GM10266 (cell line): Measurements from ENCODE around the gene CPSF3.
"Not testable (repeated sequence)": the region's sequence is repeated elsewhere in the genome, so short reads cannot be mapped to it uniquely, and the experiment has no call there.

Experiments
- DNase-seq: peaks from one replicate; pipeline ENCODE4 v3.0.0; 2012; ENCODE audit errors: extremely low spot score
- TF ChIP-seq, protein P1 (sequence below): IDR thresholded peaks from 2 replicates; pipeline ENCODE4 v1.5.1; 2012; ENCODE audit warnings: mild to moderate bottlenecking, low read depth; ENCODE audit not compliant: control insufficient read depth, insufficient read depth; ENCODE audit errors: missing control alignments

Gene CPSF3

DNA sequence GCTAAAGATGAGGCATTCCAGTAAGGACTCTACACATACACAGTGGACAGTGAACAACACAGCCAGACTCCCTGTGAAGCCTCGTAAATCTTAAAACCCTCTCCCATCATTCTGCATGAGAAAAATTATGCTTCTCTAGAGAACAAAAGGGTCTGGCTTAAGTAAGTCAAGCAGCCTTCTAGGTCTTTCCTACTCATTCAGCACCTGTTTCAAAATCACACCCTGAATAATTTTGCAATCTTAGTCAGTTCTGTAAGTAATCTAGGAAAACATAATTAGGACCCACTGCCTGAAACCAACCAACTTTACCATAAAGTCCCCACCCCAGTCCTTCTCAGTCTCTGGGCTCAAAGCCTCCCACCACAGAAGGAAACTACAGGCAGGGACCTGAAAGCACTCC, 70.6 kb downstream of the CPSF3 start:
- TF ChIP-seq, protein P1, sequence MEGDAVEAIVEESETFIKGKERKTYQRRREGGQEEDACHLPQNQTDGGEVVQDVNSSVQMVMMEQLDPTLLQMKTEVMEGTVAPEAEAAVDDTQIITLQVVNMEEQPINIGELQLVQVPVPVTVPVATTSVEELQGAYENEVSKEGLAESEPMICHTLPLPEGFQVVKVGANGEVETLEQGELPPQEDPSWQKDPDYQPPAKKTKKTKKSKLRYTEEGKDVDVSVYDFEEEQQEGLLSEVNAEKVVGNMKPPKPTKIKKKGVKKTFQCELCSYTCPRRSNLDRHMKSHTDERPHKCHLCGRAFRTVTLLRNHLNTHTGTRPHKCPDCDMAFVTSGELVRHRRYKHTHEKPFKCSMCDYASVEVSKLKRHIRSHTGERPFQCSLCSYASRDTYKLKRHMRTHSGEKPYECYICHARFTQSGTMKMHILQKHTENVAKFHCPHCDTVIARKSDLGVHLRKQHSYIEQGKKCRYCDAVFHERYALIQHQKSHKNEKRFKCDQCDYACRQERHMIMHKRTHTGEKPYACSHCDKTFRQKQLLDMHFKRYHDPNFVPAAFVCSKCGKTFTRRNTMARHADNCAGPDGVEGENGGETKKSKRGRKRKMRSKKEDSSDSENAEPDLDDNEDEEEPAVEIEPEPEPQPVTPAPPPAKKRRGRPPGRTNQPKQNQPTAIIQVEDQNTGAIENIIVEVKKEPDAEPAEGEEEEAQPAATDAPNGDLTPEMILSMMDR = no peak
- no peak for DNase-seq

DNA sequence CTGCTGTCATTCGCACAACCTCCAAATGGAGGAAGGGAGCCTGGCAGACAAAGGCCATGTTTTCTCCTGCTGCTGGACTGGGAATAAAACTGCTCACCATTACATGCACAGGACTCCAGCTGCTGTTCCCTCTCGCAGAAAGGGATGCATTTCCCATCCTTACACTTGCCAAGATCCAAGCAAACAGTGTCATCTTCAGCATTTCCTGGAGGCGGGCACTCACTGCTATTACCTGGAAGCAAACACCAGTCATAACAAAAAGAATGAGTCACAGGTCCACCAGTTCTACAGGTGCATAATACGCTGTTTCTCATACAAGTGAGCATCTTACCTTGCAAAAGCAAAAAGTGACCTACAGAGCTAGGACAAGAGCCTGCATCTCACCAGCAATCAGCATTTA, 73.6 kb downstream of the CPSF3 start:
- TF ChIP-seq, protein P1 = no peak
- DNase-seq = no peak

DNA sequence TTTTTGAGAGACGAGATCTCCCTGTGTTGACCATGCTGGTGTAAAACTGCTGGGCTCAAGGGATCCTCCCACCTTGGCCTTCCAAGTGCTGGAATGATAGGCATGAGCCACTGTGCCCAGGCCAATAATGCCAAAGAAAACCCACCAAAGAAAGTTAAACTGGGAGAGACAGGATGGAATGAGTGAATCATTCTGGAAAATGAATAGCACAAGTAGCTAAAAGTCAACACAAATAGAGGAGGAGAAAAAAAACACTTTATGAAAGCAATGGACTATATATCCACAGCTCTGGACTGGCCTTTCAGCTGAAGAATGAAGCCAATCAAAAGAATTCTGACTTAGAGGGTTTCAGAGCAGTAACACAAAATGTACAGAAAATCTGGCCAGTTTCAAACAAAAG, 74.8 kb downstream of the CPSF3 start:
- no peak for DNase-seq
- TF ChIP-seq, protein P1 = no peak

DNA sequence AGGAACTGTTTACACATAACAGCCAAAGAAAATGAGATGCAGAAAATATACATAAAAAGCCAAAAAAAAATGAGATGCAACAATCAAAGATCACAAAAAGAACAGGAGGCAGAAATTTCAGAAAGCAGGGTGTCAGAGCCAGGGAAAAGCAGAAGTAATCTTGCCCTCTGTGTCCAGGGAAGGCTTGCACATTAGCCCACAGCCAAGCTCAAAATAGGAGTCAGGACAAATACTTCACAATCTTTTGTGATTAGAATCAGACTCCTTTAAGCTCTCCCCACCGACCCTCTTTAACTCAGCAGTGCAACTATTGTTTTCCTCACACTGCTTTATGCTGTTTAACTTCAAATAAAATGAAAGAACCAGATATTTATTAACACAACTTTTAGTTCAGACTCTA, 85.5 kb downstream of the CPSF3 start:
- DNase-seq = no peak
- TF ChIP-seq, protein P1 = no peak

DNA sequence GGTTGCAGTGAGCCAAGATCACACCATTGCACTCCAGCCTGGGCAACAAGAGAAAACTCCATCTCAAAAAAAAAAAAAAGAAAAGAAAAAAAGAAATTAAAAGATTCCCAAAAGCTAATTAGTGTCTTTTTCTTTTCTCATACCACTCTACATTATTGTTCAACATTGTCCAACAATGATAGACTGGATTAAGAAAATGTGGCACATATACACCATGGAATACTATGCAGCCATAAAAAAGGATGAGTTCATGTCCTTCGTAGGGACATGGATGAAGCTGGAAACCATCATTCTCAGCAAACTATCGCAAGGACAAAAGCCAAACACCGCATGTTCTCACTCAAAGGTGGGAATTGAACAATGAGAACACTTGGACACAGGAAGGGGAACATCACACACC, 90.5 kb downstream of the CPSF3 start:
- not testable (repeated sequence) for DNase-seq

DNA sequence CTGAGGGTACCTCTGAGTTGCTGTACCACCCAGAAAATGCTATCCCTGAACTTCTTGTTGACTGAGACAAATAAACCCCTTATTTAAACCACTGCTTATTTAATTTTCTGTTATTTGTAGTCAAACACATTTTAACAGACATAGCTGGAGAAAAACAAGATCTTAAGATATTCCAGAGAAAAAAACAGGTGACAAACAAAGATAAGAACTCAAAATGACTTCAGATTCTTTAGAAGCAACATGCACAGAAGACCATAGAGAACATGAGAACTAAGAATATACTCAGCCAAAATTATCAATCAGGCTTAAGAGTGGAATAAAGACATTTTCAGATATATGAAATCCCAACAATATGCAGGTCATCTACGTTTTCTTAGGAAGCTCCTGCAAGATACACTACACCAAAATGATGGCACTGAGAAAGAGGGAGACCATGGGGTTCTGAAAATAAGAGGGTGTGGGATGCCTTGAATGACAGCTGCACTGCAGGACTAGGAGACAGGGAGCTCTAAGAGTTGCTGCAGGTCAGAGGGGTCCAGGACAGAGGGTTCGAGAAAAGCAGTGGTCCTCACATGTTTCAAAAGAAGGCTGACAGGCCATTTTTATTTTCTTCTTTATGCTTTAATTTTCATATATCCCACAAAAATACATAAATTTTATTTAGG, 93.8 kb downstream of the CPSF3 start:
- TF ChIP-seq, protein P1 = no peak
- no peak for DNase-seq

DNA sequence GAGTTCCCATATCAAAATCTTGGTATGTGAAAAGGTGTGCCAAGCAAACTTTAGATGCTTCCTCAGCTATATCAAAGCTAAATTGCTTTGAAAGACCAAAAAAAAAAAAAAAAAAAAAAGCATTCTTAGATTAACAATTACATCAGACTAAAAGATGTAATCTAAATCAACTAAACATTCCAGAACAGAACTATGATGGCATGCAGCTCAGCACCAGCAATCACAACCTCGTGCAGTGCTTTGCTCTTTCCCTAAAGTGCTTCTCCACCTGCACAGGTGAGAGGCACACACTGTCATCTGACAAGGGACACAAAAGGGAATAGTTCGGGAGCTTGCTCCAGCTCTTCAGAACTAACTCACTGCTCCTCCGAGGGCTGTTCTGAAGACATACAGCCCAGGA, 94.7 kb downstream of the CPSF3 start:
- TF ChIP-seq, protein P1 = no peak

DNA sequence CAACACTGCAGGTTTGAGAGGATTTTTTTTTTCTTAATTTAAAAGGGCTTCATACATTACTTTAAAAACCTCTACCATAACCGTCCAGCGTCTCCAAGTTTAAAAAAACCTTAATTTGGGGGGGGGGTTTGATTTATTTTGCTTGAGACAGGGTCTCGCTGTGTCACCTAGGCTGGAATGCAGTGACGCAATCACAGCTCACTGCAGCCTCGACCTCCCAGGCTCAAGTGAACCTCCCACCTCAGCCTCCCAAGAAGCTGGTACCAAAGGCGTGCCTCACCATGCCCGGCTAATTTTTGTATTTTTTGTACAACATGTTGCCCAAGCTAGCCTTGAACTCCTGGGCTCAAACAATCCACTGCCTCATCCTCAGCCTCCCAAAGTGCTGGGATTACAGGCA, 95.3 kb downstream of the CPSF3 start:
- TF ChIP-seq, protein P1 = no peak
- DNase-seq = no peak

More for the DNA sequence above, 94.7 kb downstream of the CPSF3 start:
- no peak for DNase-seq
